Measurements from ENCODE around the gene THRA. TPM values are rescaled to one million over a fixed set of nuclear protein-coding genes. Genes with fewer than 3 reads are reported as not detected.

THRA gene
- total RNA-seq, 1 experiment from 2014 or later: 10.1 TPM

DNA sequence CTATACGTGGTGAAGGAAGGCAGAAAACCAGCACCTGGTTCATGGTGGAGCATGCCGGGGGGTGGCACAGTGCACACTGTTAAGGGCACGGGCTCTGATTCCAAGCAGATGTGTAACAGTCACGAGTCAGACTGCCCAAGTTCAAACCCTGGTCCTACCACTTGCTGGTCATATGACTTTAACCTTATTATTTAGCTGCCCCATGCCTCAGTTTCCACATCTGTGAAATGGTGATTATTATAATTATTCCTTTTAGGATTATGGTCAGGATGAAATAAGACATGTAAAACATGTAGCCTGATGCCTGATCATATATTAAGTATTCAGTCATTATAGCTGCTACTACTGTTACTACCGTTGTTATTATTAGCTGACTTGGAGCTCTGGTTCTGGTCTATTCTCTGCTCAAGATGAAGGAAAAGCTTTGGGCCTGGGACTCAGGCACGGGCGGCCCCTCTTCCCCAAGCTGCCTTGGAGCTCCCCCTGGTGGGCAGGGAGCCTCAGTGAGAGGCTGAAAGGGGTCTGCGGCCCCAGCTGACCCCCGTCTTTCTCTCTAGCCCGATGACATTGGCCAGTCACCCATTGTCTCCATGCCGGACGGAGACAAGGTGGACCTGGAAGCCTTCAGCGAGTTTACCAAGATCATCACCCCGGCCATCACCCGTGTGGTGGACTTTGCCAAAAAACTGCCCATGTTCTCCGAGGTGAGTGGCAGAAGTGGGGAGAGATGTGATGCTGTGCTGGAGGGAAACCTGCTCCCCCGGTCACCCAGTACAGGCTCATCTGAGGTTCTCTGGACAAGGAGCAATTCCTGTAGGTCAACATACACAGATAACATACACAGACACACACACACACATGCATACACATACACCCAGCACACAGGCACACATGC is 23.6 kb downstream of the THRA start:
- Histone ChIP-seq H3K18ac (ENCODE audit: insufficient read length, low read depth, low read length) (no peak overlapping the region), H4K20me1 (ENCODE audit: control insufficient read depth, insufficient read depth, insufficient read length) (peaks cover 2% of the 10 kb centered on the region), H3K9me3 (ENCODE audit: control insufficient read depth, low read depth, low read length) (no peaks in the 10 kb centered on the region), H4K5ac (ENCODE audit: insufficient read length, low read depth, low read length) (no peak overlapping the region), H3K4me1 (ENCODE audit: insufficient read depth, low read length) (no peaks in the 10 kb centered on the region), H2BK15ac (ENCODE audit: low read depth, low read length) (no peak overlapping the region), H3K9ac (ENCODE audit: extremely low read depth, insufficient read length, low read length) (no peak overlapping the region), H3K4me2 (ENCODE audit: insufficient read depth, insufficient read length, low read length) (no peak overlapping the region), H3K79me2 (ENCODE audit: insufficient read depth, low read length) (no peaks in the 10 kb centered on the region), H2AFZ (ENCODE audit: low read length) (no peak overlapping the region), H3T11ph (ENCODE audit: low read length) (no peak overlapping the region), H3K27me3 (ENCODE audit: insufficient read depth, low read length) (no peaks in the 10 kb centered on the region), H2BK5ac (ENCODE audit: insufficient read length, low read length) (no peak overlapping the region), H3K14ac (ENCODE audit: insufficient read depth, low read length) (no peak overlapping the region), H2BK20ac (ENCODE audit: low read depth, low read length, poor library complexity, severe bottlenecking) (no peak overlapping the region), H2BK120ac (ENCODE audit: low read depth, low read length, poor library complexity, severe bottlenecking) (no peak overlapping the region), H3K23me2 (ENCODE audit: insufficient read length, low read depth, low read length, poor library complexity, severe bottlenecking) (no peaks in the 10 kb centered on the region), H3K27ac (ENCODE audit: insufficient read length, low read depth, low read length) (no peak overlapping the region), H3K23ac (ENCODE audit: insufficient read length, low read depth, low read length) (no peak overlapping the region), H3K56ac (ENCODE audit: insufficient read length, low read depth, low read length) (peak overlapping the region; percentile 38), H4K8ac (replicated peaks; ENCODE audit: insufficient read length, low read depth, low read length) (no peak overlapping the region), H2BK12ac (ENCODE audit: insufficient read length, low read depth, low read length) (no peak overlapping the region), H4K91ac (ENCODE audit: insufficient read length, low read depth, low read length) (no peak overlapping the region), H3K4ac (ENCODE audit: low read depth, low read length) (no peak overlapping the region), H2AK5ac (ENCODE audit: insufficient read length, low read length) (no peak overlapping the region), H3K79me1 (ENCODE audit: insufficient read depth, low read depth, low read length, poor library complexity, severe bottlenecking) (no peaks in the 10 kb centered on the region)
- no peak overlapping the region for H3K27ac Mint-ChIP-seq
- H3K27me3 Mint-ChIP-seq (ENCODE audit: low read depth): no peaks in the 10 kb centered on the region
- H3K4me1 Mint-ChIP-seq: peaks cover 9 to 24% of the 10 kb centered on the region in 2 experiments; a peak in 3 of 4 replicates
- peak; percentile 82 for DNase-seq
- H3K36me3 Mint-ChIP-seq (ENCODE audit: insufficient read depth in 1 of 3, low read depth in 3 of 3): peaks cover 10 to 29% (median 24%) of the 10 kb centered on the region in 3 experiments; a peak in 6 of 7 replicates
- TF ChIP-seq, protein P1, sequence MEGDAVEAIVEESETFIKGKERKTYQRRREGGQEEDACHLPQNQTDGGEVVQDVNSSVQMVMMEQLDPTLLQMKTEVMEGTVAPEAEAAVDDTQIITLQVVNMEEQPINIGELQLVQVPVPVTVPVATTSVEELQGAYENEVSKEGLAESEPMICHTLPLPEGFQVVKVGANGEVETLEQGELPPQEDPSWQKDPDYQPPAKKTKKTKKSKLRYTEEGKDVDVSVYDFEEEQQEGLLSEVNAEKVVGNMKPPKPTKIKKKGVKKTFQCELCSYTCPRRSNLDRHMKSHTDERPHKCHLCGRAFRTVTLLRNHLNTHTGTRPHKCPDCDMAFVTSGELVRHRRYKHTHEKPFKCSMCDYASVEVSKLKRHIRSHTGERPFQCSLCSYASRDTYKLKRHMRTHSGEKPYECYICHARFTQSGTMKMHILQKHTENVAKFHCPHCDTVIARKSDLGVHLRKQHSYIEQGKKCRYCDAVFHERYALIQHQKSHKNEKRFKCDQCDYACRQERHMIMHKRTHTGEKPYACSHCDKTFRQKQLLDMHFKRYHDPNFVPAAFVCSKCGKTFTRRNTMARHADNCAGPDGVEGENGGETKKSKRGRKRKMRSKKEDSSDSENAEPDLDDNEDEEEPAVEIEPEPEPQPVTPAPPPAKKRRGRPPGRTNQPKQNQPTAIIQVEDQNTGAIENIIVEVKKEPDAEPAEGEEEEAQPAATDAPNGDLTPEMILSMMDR (conservative IDR thresholded peaks at IDR 0.05): peak; percentile 97
- no peak overlapping the region for H3K4me3 Mint-ChIP-seq
- H3K9me3 Mint-ChIP-seq: peaks cover 0 to 2% of the 10 kb centered on the region in 2 experiments; a peak in 1 of 5 replicates
- WGBS (ENCODE audit: extremely low coverage, insufficient read length, low lambda C conversion rate): no CpG with 5 or more reads among the region's 17 CpGs
